HG02759 (cell line): ENCODE results near the gene PRPH.
"Not testable (repeated sequence)": the region's sequence is repeated elsewhere in the genome, so short reads cannot be mapped to it uniquely, and the experiment has no call there.

Source experiments
- ATAC-seq: cut with Tn5 transposase; IDR thresholded peaks from one replicate; pipeline ENCODE4 v1.9.1; 2021; ENCODE audit warnings: mild to moderate bottlenecking, moderate library complexity; ENCODE audit not compliant: unreplicated experiment

Gene PRPH

DNA sequence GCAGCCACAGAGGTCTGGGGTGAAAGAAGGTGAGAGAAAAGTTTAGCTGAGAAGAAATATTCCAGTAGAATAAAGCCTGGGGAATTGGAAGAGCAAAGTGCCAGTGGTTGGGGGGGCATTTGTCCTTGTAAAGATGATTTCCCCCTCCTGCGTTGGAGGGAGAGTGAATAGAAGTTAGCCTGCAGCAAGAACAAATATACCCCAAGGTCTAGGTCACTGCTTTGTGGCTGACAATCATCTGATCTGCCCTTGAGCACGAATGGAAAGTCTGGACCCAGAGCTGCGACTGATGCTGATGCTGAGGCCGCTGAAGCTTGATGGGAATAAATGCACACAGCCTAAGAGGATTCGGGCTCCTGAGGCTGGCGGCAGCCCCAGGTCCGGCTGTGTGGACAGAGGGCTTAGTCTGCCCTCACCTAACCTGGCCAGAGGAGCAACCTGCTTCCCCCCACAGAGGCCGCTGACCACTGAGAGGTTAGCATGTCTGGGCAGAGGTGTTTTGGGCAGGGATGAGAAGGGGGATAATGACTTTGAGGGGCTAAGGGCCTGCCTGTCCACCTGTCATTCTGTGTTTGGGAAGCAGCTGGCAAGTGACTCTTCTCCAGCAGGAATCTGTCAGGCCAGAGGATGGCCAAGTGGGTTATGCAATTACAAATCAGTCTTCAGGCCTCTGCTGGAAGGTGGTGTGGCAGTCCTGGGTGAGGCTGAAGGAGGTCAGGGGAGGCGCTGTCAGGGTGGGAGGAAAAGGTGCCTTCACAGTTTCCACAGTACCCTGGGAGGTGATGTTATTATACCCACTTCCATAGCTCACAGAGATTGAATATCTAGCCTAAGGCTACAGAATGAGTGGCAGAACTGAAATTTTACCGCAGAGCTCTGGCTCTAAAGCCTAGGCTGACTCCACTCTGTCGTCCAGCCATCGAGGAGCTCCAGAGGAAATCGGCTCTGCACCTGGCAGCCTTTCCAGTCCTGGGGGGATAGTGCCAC is 18.4 kb upstream of the PRPH start:
- ATAC-seq, result no peak

DNA sequence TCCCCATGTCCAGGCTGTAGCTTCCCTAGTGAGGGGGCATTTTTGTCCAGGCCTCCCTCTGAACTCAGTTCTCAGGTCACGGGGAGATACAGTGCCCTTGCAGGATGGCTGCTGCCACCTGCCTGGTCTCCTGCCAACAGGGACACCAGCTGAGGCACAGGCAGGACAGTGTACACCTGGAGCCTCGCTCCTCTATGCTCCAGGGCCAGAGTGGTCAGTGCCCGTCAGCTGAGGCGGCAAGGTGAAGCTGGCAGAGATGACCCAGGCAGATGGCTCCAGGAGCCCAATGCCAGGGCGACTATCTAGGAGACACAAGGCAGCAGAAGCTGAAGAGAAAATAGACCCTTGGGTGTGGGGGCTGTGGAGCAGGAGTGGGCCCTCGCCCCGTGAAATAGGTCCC is 17.5 kb upstream of the PRPH start:
- no peak for ATAC-seq

DNA sequence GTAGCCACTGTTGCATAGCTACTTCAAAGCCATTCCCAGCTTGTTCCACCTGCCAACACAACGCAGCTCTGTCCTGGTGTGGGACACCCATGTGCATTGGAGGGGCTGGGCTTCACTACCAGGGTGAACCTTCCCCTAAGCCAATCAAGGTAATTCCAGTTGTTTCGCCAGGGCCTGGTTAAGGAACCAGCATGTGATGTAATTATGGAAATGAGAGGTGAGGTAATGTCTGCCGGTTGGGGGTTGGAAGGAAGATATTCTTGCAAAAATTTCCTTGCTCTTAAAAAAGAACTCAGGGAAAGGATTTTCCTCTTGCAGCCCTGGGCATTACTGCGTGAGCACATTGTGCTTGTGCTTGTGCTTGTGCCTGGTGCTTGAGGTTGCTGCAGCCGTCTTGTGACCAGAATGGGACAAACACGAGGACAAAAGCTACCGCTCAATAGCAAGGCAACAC is 15.2 kb upstream of the PRPH start:
- no peak for ATAC-seq

GRCh38 chr12:49280545-49280944 is 14.4 kb upstream of the PRPH start:
- not testable (repeated sequence) for ATAC-seq

- ATAC-seq, result no peak
These were observed 12.6 kb upstream of the PRPH start for GRCh38 chr12:49282302-49282701.

DNA sequence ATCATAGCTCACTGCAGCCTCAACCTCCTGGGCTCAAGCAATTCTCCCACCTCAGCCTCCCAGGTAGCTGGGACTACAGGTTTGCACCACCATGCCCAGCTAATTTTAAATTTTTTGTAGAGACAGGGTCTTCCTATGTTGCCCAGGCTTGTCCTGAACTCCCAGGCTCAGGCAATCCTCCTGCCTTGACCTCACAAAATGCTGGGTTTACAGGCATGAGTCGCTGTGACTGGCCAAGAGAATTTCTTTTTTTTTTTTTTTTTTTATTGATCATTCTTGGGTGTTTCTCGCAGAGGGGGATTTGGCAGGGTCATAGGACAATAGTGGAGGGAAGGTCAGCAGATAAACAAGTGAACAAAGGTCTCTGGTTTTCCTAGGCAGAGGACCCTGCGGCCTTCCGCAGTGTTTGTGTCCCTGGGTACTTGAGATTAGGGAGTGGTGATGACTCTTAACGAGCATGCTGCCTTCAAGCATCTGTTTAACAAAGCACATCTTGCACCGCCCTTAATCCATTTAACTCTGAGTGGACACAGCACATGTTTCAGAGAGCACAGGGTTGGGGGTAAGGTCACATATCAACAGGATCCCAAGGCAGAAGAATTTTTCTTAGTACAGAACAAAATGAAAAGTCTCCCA is 12.1 kb upstream of the PRPH start:
- not testable (repeated sequence) for ATAC-seq

- no peak for ATAC-seq
These were observed 11.2 kb upstream of the PRPH start for GRCh38 chr12:49283541-49284429.

- no peak for ATAC-seq
These were observed 10.3 kb upstream of the PRPH start for GRCh38 chr12:49284672-49285071.

DNA sequence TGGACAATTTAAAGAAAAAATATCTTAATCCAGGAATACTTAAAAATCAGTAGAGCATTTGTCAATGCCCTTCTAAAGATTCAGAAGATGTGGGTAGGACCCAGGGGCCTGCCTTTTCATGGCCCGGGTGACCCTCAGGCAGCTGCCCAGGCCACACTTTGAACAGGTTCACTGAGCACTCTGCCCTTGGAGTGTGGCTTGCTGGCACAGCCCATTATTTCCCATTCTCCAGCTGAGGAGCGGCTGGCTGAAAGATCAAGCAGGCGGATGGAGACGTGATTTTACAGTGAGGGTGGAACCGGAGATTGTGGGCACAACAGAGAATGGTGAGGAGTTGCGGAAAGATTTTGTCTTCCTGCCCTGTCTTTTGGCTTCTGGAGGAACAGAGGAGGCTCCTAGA is 7.1 kb upstream of the PRPH start:
- no peak for ATAC-seq

DNA sequence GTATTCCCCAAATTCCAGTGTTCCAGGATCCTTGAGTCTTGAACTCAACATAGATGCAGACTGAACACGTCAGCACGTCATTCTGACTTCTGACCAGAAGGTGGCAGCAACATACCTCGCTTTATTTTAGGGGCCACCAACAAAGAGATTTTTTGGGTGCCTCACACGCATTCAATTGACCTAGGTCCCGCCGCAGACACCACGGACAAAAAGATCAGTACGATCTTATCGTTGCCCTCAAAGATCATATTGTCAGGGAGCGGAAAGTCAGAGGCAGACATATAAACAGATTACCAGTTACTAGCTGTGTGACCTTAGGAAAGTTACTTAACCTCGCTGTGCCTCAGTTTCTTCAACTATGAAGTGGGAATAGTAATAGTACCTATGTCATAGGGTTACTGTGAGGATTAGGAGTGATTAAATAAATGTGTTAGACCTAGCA is 6.5 kb upstream of the PRPH start:
- no peak for ATAC-seq

DNA sequence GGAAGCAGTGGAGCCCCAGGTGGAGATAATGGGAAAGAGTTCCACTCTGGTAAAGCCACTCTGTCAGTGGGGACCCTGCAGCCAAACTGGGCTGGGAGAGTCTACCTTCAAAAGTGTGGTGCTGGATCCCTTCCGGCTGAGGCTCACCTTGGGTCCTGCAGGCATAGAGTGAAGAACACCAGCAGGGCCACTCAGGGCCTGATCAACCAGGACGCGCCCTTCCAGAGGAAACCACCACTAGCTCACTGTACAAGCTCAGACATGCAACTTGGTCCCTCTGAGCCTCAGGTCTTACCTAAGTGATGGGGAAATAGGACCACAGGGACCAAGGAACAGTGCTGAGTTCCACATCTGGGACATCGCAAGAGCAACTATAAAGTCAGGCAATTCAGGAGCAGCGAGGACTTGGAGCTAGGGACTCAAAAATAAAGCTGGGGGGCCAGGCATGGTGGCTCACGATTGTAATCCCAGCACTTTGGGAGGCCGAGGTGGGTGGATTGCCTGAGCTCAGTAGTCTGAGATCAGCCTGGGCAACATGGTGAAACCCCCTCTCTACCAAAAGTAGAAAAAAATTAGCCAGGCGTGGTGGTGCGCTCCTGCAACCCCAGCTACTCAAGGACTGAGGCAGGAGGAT is 5.9 kb upstream of the PRPH start:
- no peak for ATAC-seq

DNA sequence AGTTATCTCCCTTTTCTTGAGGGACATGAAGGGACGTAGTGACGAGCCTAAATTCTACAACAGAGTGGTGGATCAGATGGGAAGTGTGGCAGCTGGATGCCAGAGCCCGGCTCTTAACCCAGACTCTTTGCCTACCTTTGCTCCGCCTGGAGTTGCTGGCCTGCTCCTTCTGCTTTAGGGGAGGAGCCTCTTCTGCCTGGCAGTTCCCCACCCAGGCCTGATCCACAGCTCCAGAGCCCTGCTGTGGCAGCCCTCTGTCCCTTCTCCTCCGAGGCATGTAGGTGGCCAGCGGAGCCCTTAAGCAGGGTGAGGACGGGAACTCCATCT is 2.3 kb upstream of the PRPH start:
- ATAC-seq, result no peak

DNA sequence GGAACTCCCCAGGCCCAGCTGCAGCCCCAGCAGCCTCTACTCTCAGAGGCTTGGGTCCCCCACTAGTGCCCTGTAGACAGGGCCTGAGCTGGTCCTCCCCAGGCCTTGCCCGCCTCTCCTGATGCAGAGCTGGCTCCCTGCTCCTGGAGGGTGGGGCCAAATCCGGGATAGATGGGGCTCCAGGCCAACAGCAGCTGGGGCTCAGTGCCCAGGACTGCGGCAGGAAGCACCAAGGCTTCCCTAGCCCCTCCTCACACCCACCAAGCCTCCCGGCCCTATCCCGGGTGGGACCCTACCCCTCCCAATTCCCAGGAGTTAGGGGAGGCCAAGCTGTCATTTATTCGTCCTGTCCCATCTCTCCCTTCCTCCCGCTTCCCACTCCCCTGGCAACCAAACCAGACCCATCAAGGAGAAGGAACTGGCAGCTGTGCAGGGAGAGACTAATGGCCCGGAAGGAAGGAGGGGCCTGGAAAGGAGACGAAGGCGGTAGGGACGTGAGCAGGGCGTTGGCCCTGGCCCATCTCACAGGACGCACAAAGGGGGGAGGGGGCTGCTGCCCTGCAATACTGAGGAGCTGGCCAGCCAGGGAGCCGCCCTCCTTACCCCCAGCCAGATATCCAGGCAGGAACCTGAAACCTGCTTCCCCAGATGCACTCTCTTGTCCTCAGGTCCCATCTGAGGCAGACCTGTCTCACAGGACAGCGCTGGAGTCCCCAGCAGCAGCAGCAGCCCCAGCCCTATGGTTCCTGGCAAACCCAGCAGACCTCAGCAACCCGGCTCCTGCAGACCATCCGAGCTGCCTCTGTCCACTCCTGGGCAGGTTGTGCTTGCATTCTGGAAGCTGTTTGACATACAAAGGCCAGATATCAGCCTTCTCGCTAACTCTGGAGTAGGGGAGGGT is 1.6 kb upstream of the PRPH start:
- no peak for ATAC-seq

- no peak for ATAC-seq
These were observed 702 bp upstream of the PRPH start for GRCh38 chr12:49294086-49294803.

DNA sequence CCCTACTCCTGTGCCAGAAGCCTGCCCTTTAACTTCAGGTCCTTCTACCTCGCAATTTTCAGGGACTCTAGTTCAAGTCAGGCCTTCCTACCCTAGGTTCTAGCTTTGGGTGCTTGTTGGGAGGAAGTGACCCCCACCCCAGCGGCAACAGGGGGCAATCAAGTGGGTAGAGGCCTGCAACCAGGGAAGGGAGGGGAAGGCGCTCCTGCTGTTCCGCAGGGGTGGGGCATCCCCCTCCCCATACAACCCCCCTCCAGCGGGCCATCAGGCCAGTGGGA is 204 bp upstream of the PRPH start:
- no peak for ATAC-seq

DNA sequence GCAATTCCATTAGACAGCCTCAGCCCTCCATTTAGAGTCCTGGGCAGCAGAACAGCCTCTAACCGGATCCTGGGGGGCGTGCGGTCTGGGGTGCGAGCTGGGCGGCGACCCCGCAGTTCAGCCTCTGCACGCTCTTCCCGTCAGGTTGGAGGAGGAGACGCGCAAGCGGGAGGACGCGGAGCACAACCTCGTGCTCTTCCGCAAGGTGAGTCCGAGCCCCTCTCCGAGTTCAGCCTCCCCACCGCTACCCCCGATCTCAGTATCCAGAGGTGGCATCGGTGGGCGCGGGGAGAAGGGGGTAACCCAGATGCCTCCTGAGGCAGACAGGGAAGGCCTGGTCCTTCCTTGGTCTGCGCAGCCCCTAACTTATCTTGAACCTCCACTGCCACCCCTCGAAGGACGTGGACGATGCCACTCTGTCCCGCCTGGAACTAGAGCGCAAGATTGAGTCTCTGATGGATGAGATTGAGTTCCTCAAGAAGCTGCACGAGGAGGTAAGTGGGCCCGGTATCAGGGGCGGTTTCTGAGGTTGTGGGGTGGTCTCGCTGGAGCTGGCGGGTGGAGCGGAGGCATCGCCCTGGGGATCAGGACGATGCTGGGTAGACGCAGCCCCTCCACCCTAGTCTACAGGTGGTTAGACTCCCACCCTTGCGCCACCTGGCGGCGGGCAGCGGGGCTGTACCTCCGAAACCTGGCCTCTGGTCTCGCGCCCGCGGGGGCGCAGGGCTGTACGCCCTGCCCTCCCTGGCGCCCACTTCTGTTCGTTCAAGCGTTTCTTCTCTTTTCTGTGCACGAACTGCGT is 1.3 kb downstream of the PRPH start:
- no peak for ATAC-seq

GRCh38 chr12:49296836-49297694 is 2.1 kb downstream of the PRPH start:
- ATAC-seq, result no peak

DNA sequence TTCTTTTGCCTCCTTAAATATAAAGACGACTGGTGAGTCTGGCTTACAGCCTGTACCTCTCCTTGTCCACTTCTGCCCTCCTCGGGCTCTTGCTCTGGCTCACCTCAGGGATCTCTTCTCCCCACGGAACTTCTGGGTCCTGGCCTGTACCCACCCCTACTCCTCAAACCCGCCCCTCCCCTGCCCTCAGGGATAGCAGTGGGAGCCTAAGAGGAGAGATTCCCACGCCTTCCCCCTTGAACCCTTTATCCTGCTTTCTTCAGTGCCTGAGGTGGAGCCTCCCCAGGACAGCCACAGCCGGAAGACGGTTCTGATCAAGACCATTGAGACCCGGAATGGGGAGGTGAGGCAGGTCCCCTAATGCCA is 2.7 kb downstream of the PRPH start:
- ATAC-seq, result no peak
